ENCODE measurements around the gene LACC1.

LACC1 gene

DNA sequence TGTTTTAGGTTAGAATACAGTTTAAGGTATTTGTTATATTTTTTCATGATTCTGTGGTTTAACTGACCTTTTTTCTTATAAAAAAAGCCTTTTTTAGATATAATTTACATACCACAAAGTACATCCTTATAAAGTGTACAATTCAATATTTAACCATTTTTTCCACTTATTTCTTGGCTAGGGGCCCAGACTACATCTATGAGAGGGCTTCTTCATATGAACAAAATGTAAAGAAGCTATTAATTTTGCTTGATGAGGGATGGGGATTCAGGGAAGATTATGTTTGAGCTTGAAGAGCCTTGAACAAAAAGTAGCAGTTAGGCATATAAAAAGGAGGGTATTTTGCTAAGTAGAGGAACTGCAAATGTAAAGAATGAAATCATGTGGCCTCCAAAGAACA is 2.4 kb upstream of the LACC1 start:
- peaks cover 21% of the 10 kb centered on the region for H3K27me3 Mint-ChIP-seq
- no peaks in the 10 kb centered on the region for H3K36me3 Mint-ChIP-seq (ENCODE audit: low read depth)
- H3K9me3 Mint-ChIP-seq, result no peaks in the 10 kb centered on the region
- peaks cover 30% of the 10 kb centered on the region for H3K4me1 Mint-ChIP-seq (ENCODE audit: low read depth)
- H3K4me3 Mint-ChIP-seq, result no peak overlapping the region
- H3K27ac Mint-ChIP-seq, result no peak overlapping the region

GRCh38 chr13:43877766-43878165 is 1.9 kb upstream of the LACC1 start:
- no peak overlapping the region for H3K27ac Mint-ChIP-seq
- H3K9me3 Mint-ChIP-seq, result no peaks in the 10 kb centered on the region
- H3K4me3 Mint-ChIP-seq, result peak overlapping the region; percentile 85
- H3K4me1 Mint-ChIP-seq (ENCODE audit: low read depth), result peaks cover 30% of the 10 kb centered on the region
- peaks cover 21% of the 10 kb centered on the region for H3K27me3 Mint-ChIP-seq
- H3K36me3 Mint-ChIP-seq (ENCODE audit: low read depth), result no peaks in the 10 kb centered on the region

- no peaks in the 10 kb centered on the region for H3K36me3 Mint-ChIP-seq (ENCODE audit: low read depth)
- H3K27me3 Mint-ChIP-seq, result peaks cover 21% of the 10 kb centered on the region
- peaks cover 30% of the 10 kb centered on the region for H3K4me1 Mint-ChIP-seq (ENCODE audit: low read depth)
- no peaks in the 10 kb centered on the region for H3K9me3 Mint-ChIP-seq
- H3K27ac Mint-ChIP-seq, result peak within 1 kb of the TSS; percentile 90
- H3K4me3 Mint-ChIP-seq, result peak within 1 kb of the TSS; percentile 85
Measured at GRCh38 chr13:43878892-43879754, 581 bp upstream of the LACC1 start, which contains the start of gene CCDC122. Gene CCDC122, minus strand, starts transcription at chr13:43879740. Its CDS starts 10,364 bp downstream, at chr13:43869376.

DNA sequence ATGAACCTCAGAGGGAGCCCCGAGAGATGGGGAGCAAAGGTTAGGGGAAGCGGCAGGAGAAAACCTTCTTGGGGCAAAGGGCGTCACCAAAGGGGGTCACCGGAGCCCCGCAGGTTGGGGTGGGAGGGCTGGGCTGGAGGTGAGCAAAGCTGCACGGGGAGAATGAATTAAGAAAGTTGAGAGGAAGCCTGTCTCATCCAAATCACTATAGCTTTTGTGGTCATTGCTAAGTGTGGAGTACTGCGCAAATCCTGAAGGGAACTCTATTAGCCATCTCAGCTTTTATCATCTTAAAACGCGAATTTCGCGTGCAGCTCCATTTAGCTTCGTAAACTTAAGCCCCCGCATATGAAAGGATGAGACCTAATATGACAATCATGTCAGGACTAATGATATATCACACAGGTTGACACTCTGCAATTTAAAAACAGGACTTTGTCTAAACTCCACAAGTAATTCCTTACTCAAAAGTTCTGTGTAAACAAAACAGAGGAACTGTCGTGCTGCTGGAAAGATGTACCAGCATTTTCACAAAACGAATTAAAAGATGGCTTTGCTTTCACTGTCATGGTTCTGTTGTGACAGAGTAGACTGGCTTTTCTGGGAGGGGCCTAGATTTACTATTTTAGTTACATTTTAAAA is 631 bp downstream of the LACC1 start:
- no peaks in the 10 kb centered on the region for H3K9me3 Mint-ChIP-seq
- H3K27ac Mint-ChIP-seq, result peak overlapping the region; percentile 68

DNA sequence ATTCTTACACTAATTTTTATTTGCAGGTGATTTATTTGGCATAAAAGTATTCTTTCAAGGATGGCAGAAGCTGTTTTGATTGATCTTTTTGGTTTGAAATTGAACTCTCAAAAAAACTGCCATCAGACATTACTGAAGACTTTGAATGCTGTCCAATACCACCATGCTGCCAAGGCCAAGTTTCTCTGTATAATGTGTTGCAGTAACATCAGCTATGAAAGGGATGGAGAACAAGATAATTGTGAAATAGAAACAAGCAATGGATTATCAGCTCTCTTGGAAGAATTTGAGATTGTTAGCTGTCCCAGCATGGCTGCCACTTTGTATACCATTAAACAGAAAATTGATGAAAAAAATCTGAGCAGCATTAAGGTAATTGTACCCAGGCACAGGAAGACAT is 1.2 kb downstream of the LACC1 start:
- Mint-ChIP-seq H3K4me1 (ENCODE audit: low read depth) (peaks cover 30% of the 10 kb centered on the region), H3K27ac (no peak overlapping the region), H3K36me3 (ENCODE audit: low read depth) (peaks cover 7% of the 10 kb centered on the region), H3K4me3 (no peak overlapping the region), H3K9me3 (no peaks in the 10 kb centered on the region), H3K27me3 (peaks cover 25% of the 10 kb centered on the region)

More for the DNA sequence above, 631 bp downstream of the LACC1 start:
- Mint-ChIP-seq H3K27me3 (peaks cover 21% of the 10 kb centered on the region), H3K36me3 (ENCODE audit: low read depth) (peaks cover under 1% of the 10 kb centered on the region), H3K4me3 (peak overlapping the region; percentile 85), H3K4me1 (ENCODE audit: low read depth) (peaks cover 30% of the 10 kb centered on the region)

DNA sequence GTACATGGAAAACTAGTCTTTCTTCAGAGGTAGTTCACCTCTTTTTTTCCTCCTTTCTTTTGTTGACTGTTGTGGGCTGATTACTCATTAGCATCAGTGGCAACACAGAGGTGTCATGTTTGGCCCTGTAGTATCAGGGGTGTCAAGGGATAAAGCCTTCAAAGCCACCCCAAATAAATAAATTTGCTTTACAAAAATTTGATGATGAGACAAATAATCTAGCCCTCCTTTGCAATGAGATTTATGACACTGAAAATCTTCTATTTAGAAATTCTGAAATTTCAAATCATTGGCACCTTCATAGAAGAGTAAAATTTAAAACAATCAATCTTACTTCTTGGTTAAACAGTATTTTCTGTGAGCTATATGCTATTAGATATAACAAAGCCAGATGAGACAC is 1.9 kb downstream of the LACC1 start:
- no peak overlapping the region for H3K27ac Mint-ChIP-seq
- H3K4me1 Mint-ChIP-seq (ENCODE audit: low read depth), result peaks cover 30% of the 10 kb centered on the region
- H3K36me3 Mint-ChIP-seq (ENCODE audit: low read depth), result peaks cover 7% of the 10 kb centered on the region
- H3K27me3 Mint-ChIP-seq, result peaks cover 25% of the 10 kb centered on the region
- H3K4me3 Mint-ChIP-seq, result no peak overlapping the region
- H3K9me3 Mint-ChIP-seq, result no peaks in the 10 kb centered on the region

GRCh38 chr13:43883631-43884030 is 3.9 kb downstream of the LACC1 start:
- peaks cover 15% of the 10 kb centered on the region for H3K4me1 Mint-ChIP-seq (ENCODE audit: low read depth)
- peaks cover 30% of the 10 kb centered on the region for H3K27me3 Mint-ChIP-seq
- peaks cover 7% of the 10 kb centered on the region for H3K36me3 Mint-ChIP-seq (ENCODE audit: low read depth)
- H3K9me3 Mint-ChIP-seq, result no peaks in the 10 kb centered on the region
- H3K4me3 Mint-ChIP-seq, result no peak overlapping the region
- no peak overlapping the region for H3K27ac Mint-ChIP-seq

DNA sequence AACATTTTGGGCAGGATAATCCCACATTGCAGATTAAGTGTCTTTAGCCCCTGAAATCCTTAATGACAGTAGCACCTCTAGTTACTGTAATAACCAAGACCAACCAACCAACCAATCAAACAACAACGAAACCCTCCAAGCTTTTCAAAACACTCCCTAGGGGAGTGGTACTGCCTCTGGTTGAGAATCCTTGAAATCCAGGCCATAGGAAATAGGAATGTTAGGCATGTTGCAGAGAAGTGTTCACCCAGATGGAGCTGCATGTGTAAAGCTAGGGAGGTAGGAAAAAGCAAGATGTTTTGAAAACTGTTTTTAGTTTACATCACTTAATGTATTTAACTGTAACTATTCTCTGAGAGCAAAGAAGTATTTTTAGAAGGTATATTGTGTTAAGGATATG is 4.5 kb downstream of the LACC1 start:
- peaks cover 30% of the 10 kb centered on the region for H3K27me3 Mint-ChIP-seq
- no peaks in the 10 kb centered on the region for H3K9me3 Mint-ChIP-seq
- no peak overlapping the region for H3K27ac Mint-ChIP-seq
- no peak overlapping the region for H3K4me3 Mint-ChIP-seq
- peaks cover 14% of the 10 kb centered on the region for H3K4me1 Mint-ChIP-seq (ENCODE audit: low read depth)
- H3K36me3 Mint-ChIP-seq (ENCODE audit: low read depth), result peaks cover 7% of the 10 kb centered on the region

DNA sequence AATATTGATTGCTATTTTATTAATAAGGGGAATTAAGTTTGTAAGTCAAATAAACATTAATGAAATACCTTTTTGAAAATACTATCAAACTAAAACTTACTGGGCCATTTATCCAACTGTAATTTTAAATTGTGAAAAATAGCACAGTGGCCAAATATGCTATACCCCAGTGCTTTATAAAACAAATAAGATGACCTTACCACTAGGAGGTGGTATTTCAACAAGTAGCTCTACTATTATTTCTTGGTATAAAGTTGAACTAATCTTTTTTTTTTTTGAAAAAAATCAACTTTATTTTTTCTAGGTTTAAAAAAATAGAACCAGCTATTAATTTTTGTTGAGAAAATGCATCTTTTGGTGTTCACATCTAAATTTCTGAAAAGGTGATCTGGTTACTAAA is 14.7 kb downstream of the LACC1 start:
- H3K4me3 Mint-ChIP-seq, result no peak overlapping the region
- H3K4me1 Mint-ChIP-seq (ENCODE audit: low read depth), result no peaks in the 10 kb centered on the region
- H3K36me3 Mint-ChIP-seq (ENCODE audit: low read depth), result no peaks in the 10 kb centered on the region
- no peak overlapping the region for H3K27ac Mint-ChIP-seq
- H3K27me3 Mint-ChIP-seq, result peaks cover 4% of the 10 kb centered on the region
- H3K9me3 Mint-ChIP-seq, result no peaks in the 10 kb centered on the region

- Mint-ChIP-seq H3K36me3 (ENCODE audit: low read depth) (no peaks in the 10 kb centered on the region), H3K9me3 (no peaks in the 10 kb centered on the region), H3K4me1 (ENCODE audit: low read depth) (no peaks in the 10 kb centered on the region), H3K27ac (no peak overlapping the region), H3K27me3 (peaks cover 7% of the 10 kb centered on the region), H3K4me3 (no peak overlapping the region)
Measured at GRCh38 chr13:43895940-43896339, 16.2 kb downstream of the LACC1 start.

DNA sequence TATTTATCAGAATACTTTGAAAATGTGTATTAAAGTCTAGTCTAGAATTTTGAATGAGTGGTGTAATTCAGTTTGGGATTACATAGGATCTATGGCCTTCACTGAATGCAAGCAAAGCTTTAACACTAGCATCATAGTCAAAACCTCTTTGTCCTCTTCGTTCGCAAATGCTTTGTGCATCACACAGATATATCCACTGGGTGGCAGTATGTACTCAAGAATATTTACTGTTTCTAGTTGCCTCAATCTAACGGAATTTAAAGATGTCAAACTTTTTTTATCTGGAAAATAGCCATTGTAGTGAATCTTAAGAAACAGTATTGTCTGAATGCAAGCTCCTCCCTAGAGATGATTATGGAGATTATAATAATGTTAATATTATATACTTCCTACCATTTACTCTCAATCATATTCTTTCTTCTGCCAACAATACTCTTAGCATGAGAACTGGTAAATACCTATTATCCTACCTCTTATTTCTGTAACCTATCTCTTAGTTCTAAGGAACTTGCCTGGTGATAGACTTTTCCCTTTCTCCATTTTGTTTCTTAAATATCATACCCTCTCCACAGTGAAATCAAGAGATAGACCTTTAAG is 25.8 kb downstream of the LACC1 start:
- no peak overlapping the region for H3K4me3 Mint-ChIP-seq
- peaks cover 6% of the 10 kb centered on the region for H3K4me1 Mint-ChIP-seq (ENCODE audit: low read depth)
- H3K9me3 Mint-ChIP-seq, result no peaks in the 10 kb centered on the region

DNA sequence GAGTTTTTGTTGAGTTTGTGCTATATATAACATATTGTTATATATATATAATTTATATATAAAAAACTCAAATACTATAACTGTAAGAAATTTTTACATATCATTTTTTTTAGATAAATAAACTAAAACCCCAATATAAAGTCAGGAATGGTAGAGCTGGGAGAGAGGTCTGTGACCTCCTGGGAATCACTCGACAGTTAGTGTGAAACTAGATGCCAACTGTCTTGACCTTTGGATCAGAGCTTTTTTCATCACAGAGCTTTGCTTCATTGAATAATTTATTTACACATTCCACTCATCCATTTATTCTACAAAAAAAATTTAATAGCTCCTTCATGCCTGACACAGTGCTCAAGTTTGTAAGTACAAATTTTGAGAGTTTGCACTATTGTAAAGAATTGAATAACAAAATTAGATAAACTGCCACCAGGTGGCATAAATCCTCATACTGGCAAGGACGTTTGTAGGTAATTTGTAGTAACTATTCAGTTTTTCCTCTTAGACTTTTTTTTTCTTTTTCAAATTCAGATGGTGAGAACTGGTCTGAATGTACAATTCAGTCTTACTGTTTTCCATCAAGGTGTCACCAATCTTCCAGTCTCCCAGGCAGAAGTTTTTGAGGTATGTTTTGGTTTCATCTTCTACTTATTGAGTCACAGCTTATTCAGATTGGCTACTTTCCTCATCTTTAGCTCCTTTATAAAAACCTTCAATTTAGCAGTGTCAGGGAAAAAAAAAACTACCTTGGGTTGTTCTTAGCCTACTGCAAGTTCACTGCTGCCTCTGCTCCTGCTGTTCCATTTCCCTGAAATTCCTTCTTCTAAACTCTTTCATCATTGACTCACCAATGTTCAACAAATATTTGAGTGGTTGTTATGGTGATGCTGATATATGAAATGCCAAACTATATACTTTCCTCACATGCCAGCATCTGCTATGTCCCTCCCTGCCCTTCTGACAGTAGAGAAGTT is 28.7 kb downstream of the LACC1 start:
- Mint-ChIP-seq H3K9me3 (no peaks in the 10 kb centered on the region), H3K27ac (peak overlapping the region; percentile 24)

More for the DNA sequence above, 25.8 kb downstream of the LACC1 start:
- no peak overlapping the region for H3K27ac Mint-ChIP-seq
- no peaks in the 10 kb centered on the region for H3K36me3 Mint-ChIP-seq (ENCODE audit: low read depth)
- peaks cover 23% of the 10 kb centered on the region for H3K27me3 Mint-ChIP-seq

DNA sequence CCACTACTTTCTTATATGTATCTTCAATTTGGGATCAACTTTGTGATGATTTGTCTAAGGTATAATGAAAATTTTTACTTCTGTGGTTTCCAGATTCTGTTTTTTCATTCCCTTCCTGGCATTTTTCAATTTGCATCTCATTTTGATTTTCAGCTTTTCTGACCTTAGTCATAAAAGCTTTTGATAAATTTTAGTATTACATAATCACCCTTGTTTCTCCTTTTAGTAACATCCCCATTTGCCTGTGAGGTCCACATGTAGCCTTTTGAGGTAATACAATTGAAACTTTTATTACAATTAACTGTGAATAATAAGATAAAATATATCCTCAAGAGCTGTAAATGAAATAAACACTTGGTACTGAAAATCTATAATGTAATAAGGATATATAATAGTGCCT is 31.2 kb downstream of the LACC1 start:
- Mint-ChIP-seq H3K4me1 (ENCODE audit: low read depth) (peaks cover 6% of the 10 kb centered on the region), H3K9me3 (no peaks in the 10 kb centered on the region), H3K36me3 (ENCODE audit: low read depth) (no peaks in the 10 kb centered on the region), H3K27ac (no peak overlapping the region), H3K27me3 (peaks cover 12% of the 10 kb centered on the region), H3K4me3 (no peak overlapping the region)

More for the DNA sequence above, 28.7 kb downstream of the LACC1 start:
- peaks cover 6% of the 10 kb centered on the region for H3K4me1 Mint-ChIP-seq (ENCODE audit: low read depth)
- peaks cover 16% of the 10 kb centered on the region for H3K27me3 Mint-ChIP-seq
- H3K4me3 Mint-ChIP-seq, result no peak overlapping the region
- H3K36me3 Mint-ChIP-seq (ENCODE audit: low read depth), result no peaks in the 10 kb centered on the region

DNA sequence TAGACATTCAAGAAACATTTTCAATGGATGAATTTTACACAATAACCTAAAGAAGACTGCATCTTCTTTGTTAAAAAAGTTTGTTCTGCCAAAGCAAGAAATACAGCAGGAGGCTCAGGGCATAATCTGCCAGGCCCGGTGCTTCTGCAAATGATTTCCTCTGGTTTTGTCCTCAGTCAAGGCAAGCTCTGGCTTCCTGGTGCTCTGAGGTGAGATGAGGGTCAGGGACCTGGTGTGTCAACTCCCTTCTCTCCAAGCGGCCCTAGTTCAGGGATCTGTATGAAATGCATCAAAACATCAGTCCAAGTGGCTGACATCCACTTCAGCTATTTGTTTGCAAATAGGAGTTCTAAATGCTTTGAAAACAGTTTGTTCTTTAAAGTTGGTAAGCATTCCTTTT is 31.6 kb downstream of the LACC1 start:
- Mint-ChIP-seq H3K36me3 (ENCODE audit: low read depth) (no peaks in the 10 kb centered on the region), H3K4me1 (ENCODE audit: low read depth) (peaks cover 6% of the 10 kb centered on the region), H3K27ac (no peak overlapping the region), H3K9me3 (no peaks in the 10 kb centered on the region), H3K27me3 (peaks cover 10% of the 10 kb centered on the region), H3K4me3 (no peak overlapping the region)

Data from stimulated activated naive CD8-positive, alpha-beta T cell treated with anti-CD3 and anti-CD28 coated beads, Interleukin-15, Interleukin-2, amounts not matched to agents 100 ng/mL and 50 ng/mL, for 24 hours (primary cell).